Ovary (tissue), 9 donors: ENCODE results near the gene CHCHD6. TPM values are rescaled to one million over a fixed set of nuclear protein-coding genes. Genes with fewer than 3 reads are reported as not detected.

Source experiments
- DNase-seq, 5 donors: peaks; one replicate each; pipeline ENCODE4 v3.0.0-alpha.2; 2019 to 2020
- H3K27ac ChIP-seq, 2 donors: fragments of 200-600 bp; one replicate each; pipeline versions ENCODE4 v1.5.1 to v1.8.0; 2019 to 2022
- H3K27me3 ChIP-seq: fragments of 200-600 bp; one replicate; pipeline ENCODE4 v1.8.0; 2022
- H3K36me3 ChIP-seq: fragments of 200-600 bp; sonication (generic); one replicate; pipeline ENCODE4 v1.5.1; 2019
- H3K4me1 ChIP-seq: one replicate; pipeline ENCODE4 v1.8.1; 2013; ENCODE audit warnings: mild to moderate bottlenecking, moderate library complexity; ENCODE audit not compliant: insufficient read depth
- H3K4me3 ChIP-seq: fragments of 200-600 bp; sonication (generic); one replicate; pipeline ENCODE4 v1.5.1; 2017
- H3K9me3 ChIP-seq, 2 donors: fragments of 200-600 bp in 1 of 2; sonication (generic) in 1 of 2; one replicate each; pipeline versions ENCODE4 v1.5.1 to v1.8.1; 2013 to 2019; ENCODE audit warnings: mild to moderate bottlenecking in 1 of 2, moderate library complexity in 1 of 2
- CTCF ChIP-seq, 3 donors: fragments of 450-650 bp in 2 of 3; fragments of 200-600 bp in 1 of 3; IDR thresholded peaks; one replicate each; pipeline versions ENCODE4 v1.5.1 to v1.8.0; 2016 to 2022; ENCODE audit warnings: antibody characterized with exemption in 3 of 3, mild to moderate bottlenecking in 1 of 3
- EP300 ChIP-seq: sonication (generic); formaldehyde crosslinking; IDR thresholded peaks from one replicate; pipeline ENCODE4 v1.6.1; 2017; ENCODE audit warnings: antibody characterized with exemption
- POLR2A ChIP-seq: fragments of 450-650 bp; IDR thresholded peaks from one replicate; pipeline ENCODE4 v1.6.1; 2017; ENCODE audit warnings: antibody characterized with exemption, mild to moderate bottlenecking, moderate library complexity
- WGBS, 3 donors: extraction: QIAGEN DNeasy Blood & Tissue Kit in 1 of 3; methylation state at CpG; one replicate each; pipeline versions ENCODE4 v1.1.5 to v1.1.7; 2013 to 2017; 5-methylcytosine and 5-hydroxymethylcytosine counted together
- intact Hi-C, 4 donors: fragments of 100-400 bp; cut with DNase I; formaldehyde crosslinking; loops; one replicate each; pipeline versions ENCODE4 v1.11.0 to v1.15.1; 2022 to 2023
- polyA plus RNA-seq, 2 donors: library from polyadenylated mRNA; stranded (reverse); fragments of 200-250 nt in 1 of 2; fragments of 350-450 nt in 1 of 2; fragmentation: Illumina TruSeq in 1 of 2; extraction: RNeasy Lipid Tissue Mini Kit (QIAGEN cat#74804) in 1 of 2; gene quantifications; one replicate each; pipeline ENCODE4 v1.2.3, GENCODE V29; 2013 to 2014
- total RNA-seq, 7 donors: library from RNA; depleted of rRNA in 2 of 7; stranded (reverse); fragments of >200 nt in 2 of 7; fragmentation: NEBNext Ultra II Directional in 3 of 7; extraction: Animal tissue kit (Norgen Biotek cat#: 25700) in 3 of 7; gene quantifications; one replicate each; pipeline versions ENCODE4 v1.1.0 to v1.2.4, GENCODE V29; 2016 to 2023
- donor health status: DM: no; HTN: no; CAD: no; lungs with moderate emphysema.
- donor health status: DM: no; HTN: no; CAD: no.
- donor health status: Bipolar disorder and iron deficiency.
- donor health status: DM: yes; HTN: yes; CAD: no.
- donor health status: DM: no; HTN: no; CAD: no.
- donor health status: DM: yes; HTN: yes; CAD: no.

Gene CHCHD6
- total and polyA plus RNA-seq, 9 donors, result 8.5 to 24.6 (median 19.5) TPM

GRCh38 chr3:126990024-126990700, 286.1 kb downstream of the CHCHD6 start:
- Histone ChIP-seq H3K27me3 (no peaks in the 10 kb centered on the region), H3K27ac (no peak overlapping the region), H3K4me1 (peaks cover 7% of the 10 kb centered on the region), H3K9me3 (no peaks in the 10 kb centered on the region), H3K36me3 (no peaks in the 10 kb centered on the region), H3K4me3 (no peak overlapping the region)
- TF ChIP-seq EP300 (no peak), CTCF (IDR thresholded peaks at IDR 0.05) (no peak), POLR2A (no peak)
- DNase-seq, result no peak
- intact Hi-C loops, result loop anchor here in 1 of 4 donors (10.0 kb wide), 1 partner anchor 555 kb away; no protein-coding TSS in a partner anchor
- 79 to 86% (median 85%) methylated on average over 8 to 10 of the region's 10 CpGs for WGBS, 3 donors

GRCh38 chr3:126990890-126991289, 286.9 kb downstream of the CHCHD6 start:
- intact Hi-C loops, result loop anchor here in 1 of 4 donors (10.0 kb wide), 1 partner anchor 554 kb away; no protein-coding TSS in a partner anchor
- no peak overlapping the region for H3K4me3 ChIP-seq
- H3K4me1 ChIP-seq, result peaks cover 5% of the 10 kb centered on the region
- H3K27ac ChIP-seq, result no peak overlapping the region
- WGBS, 3 donors, result 69 to 83% (median 79%) methylated on average over 5 of the region's 5 CpGs
- TF ChIP-seq POLR2A (no peak), EP300 (no peak), CTCF (IDR thresholded peaks at IDR 0.05) (no peak)
- no peaks in the 10 kb centered on the region for H3K27me3 ChIP-seq
- H3K36me3 ChIP-seq, result no peaks in the 10 kb centered on the region
- DNase-seq, result no peak
- H3K9me3 ChIP-seq, result no peaks in the 10 kb centered on the region

- WGBS, 3 donors, result 63 to 77% (median 66%) methylated on average over 19 to 24 of the region's 24 CpGs
- Histone ChIP-seq H3K36me3 (no peaks in the 10 kb centered on the region), H3K27ac (no peak overlapping the region), H3K4me3 (no peak overlapping the region), H3K9me3 (no peaks in the 10 kb centered on the region), H3K4me1 (peaks cover 5% of the 10 kb centered on the region), H3K27me3 (no peaks in the 10 kb centered on the region)
- DNase-seq, result no peak
- TF ChIP-seq POLR2A (no peak), CTCF (IDR thresholded peaks at IDR 0.05) (no peak), EP300 (no peak)
- intact Hi-C loops, result loop anchor here in 1 of 4 donors (10.0 kb wide), 1 partner anchor 553 kb away; no protein-coding TSS in a partner anchor
Measured at GRCh38 chr3:126991366-126992200, 287.5 kb downstream of the CHCHD6 start.

GRCh38 chr3:126992216-126992615, 288.2 kb downstream of the CHCHD6 start:
- no peaks in the 10 kb centered on the region for H3K9me3 ChIP-seq
- no peak overlapping the region for H3K27ac ChIP-seq
- 91 to 98% (median 93%) methylated on average over 7 of the region's 7 CpGs for WGBS, 3 donors
- no peak overlapping the region for H3K4me3 ChIP-seq
- TF ChIP-seq CTCF (IDR thresholded peaks at IDR 0.05) (no peak), POLR2A (no peak), EP300 (no peak)
- intact Hi-C loops, result loop anchor here in 1 of 4 donors (10.0 kb wide), 1 partner anchor 553 kb away; no protein-coding TSS in a partner anchor
- no peak for DNase-seq
- H3K27me3 ChIP-seq, result no peaks in the 10 kb centered on the region
- no peaks in the 10 kb centered on the region for H3K36me3 ChIP-seq
- H3K4me1 ChIP-seq, result peaks cover 5% of the 10 kb centered on the region
